Mucosa of stomach (tissue), 1 donor: ENCODE measurements around the gene COL18A1.
"Not testable (repeated sequence)": the region's sequence is repeated elsewhere in the genome, so short reads cannot be mapped to it uniquely, and the experiment has no call there.

Experiments used
- H3K27me3 ChIP-seq: one replicate; pipeline ENCODE4 v1.7.0; 2013; ENCODE audit warnings: mild to moderate bottlenecking, low read length; ENCODE audit not compliant: control insufficient read depth, insufficient read depth
- H3K36me3 ChIP-seq: one replicate; pipeline ENCODE4 v1.7.0; 2013; ENCODE audit warnings: low read length; ENCODE audit not compliant: control insufficient read depth, insufficient read depth
- H3K4me1 ChIP-seq: one replicate; pipeline ENCODE4 v1.7.0; 2013; ENCODE audit warnings: mild to moderate bottlenecking, low read length; ENCODE audit not compliant: control insufficient read depth, insufficient read depth
- H3K4me3 ChIP-seq: one replicate; pipeline ENCODE4 v1.7.0; 2013; ENCODE audit warnings: low read length
- H3K9ac ChIP-seq: one replicate; pipeline ENCODE4 v1.7.0; 2013; ENCODE audit warnings: mild to moderate bottlenecking, low read length, moderate library complexity
- H3K9me3 ChIP-seq: one replicate; pipeline ENCODE4 v1.7.0; 2013; ENCODE audit warnings: mild to moderate bottlenecking, low read length, moderate library complexity; ENCODE audit not compliant: control insufficient read depth
- donor health status: Pancreatic carcinoma.

Gene COL18A1

GRCh38 chr21:45519182-45519581 is 114.2 kb downstream of the COL18A1 start:
- Histone ChIP-seq H3K36me3 (no peaks in the 10 kb centered on the region), H3K9me3 (no peaks in the 10 kb centered on the region), H3K4me3 (no peak overlapping the region), H3K9ac (no peak overlapping the region), H3K4me1 (no peaks in the 10 kb centered on the region), H3K27me3 (no peaks in the 10 kb centered on the region)

DNA sequence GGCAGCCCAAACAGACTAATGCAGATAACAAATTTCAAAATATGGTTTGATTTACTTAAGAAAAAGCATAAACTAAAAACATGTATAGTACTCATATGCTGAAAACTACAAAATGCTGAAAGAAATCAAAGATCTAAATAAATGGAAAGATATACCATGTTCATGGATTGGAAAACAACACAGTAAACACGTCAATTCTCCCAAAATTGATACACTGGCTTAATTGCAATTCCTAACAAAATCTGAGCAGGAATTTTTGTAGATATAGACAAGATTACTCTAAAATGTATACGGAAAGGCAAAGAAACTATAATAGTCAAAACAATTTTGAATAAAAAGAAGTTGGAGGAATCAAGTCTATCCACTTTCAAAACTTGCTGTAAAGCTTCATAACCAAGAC is 116.3 kb downstream of the COL18A1 start:
- no peaks in the 10 kb centered on the region for H3K36me3 ChIP-seq

DNA sequence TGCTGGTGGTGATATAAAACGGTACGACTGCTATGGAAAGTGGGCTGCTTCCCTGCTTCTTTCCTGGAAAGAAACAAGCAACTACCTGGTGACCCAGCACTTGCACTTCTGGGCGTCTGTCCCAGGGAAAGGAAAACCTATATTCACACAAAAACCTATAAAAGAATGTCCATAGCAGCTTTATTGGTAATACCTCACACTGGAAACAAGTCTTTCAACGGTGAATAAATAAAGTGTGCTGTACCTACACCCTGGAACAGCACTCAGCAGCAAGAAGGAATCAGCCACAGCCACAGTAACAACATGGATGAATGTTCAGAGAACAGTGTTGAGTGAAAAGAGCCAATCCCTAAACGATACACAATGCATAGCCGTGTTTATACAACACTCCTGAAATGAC is 117.4 kb downstream of the COL18A1 start:
- Histone ChIP-seq H3K36me3 (no peaks in the 10 kb centered on the region), H3K4me3 (no peak overlapping the region), H3K9ac (no peak overlapping the region), H3K27me3 (no peaks in the 10 kb centered on the region), H3K4me1 (peaks cover 9% of the 10 kb centered on the region), H3K9me3 (no peaks in the 10 kb centered on the region)

More for the DNA sequence above, 116.3 kb downstream of the COL18A1 start:
- Histone ChIP-seq H3K9me3 (no peaks in the 10 kb centered on the region), H3K4me3 (no peak overlapping the region), H3K4me1 (peaks cover 9% of the 10 kb centered on the region), H3K9ac (no peak overlapping the region), H3K27me3 (no peaks in the 10 kb centered on the region)

DNA sequence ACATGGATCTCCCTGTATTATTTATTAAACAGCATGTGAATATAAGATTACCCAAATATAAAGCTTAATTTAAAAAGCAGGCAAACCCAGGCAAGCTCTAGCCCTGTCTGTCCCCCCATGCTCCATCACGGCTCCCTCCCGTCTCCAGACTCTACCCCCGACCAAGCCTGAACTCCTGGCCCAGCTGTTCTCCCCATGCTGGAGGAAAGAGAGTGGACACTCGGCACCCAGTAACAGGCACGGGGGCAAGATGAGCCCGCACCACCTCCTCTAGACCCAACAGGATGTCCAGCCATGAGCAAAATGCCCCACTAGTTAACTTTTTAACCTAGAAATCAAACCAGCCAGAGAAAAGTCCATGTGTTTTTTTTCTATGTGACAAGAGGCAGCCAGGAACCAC is 118.0 kb downstream of the COL18A1 start:
- H3K27me3 ChIP-seq: no peaks in the 10 kb centered on the region
- peaks cover 9% of the 10 kb centered on the region for H3K4me1 ChIP-seq
- H3K9ac ChIP-seq: no peak overlapping the region
- no peak overlapping the region for H3K4me3 ChIP-seq
- no peaks in the 10 kb centered on the region for H3K36me3 ChIP-seq
- H3K9me3 ChIP-seq: no peaks in the 10 kb centered on the region

GRCh38 chr21:45523411-45524101 is 118.6 kb downstream of the COL18A1 start:
- no peaks in the 10 kb centered on the region for H3K36me3 ChIP-seq
- H3K27me3 ChIP-seq: no peaks in the 10 kb centered on the region
- no peak overlapping the region for H3K4me3 ChIP-seq
- H3K9me3 ChIP-seq: no peaks in the 10 kb centered on the region
- peaks cover 9% of the 10 kb centered on the region for H3K4me1 ChIP-seq
- H3K9ac ChIP-seq: no peak overlapping the region

DNA sequence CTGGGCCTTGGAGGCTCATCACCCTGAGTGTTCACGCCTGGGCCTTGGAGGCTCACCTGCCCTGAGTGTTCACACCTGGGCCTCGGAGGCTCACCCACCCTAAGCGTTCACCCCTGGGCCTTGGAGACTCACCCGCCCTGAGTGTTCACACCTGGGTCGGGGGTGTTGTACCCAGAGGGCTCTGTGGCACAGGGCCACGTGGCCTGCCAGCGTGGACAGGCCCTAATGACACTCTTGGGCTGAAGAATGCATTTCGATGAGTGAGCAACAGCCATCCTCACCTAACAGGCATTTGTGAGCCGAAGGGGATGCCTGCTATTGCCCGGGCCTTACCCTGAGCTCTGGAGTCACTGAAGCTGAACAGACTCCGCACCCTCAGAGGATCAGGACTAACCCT is 119.8 kb downstream of the COL18A1 start:
- Histone ChIP-seq H3K9me3 (no peaks in the 10 kb centered on the region), H3K9ac (no peak overlapping the region), H3K4me1 (peaks cover 9% of the 10 kb centered on the region), H3K27me3 (no peaks in the 10 kb centered on the region), H3K36me3 (peaks cover 3% of the 10 kb centered on the region), H3K4me3 (no peak overlapping the region)

DNA sequence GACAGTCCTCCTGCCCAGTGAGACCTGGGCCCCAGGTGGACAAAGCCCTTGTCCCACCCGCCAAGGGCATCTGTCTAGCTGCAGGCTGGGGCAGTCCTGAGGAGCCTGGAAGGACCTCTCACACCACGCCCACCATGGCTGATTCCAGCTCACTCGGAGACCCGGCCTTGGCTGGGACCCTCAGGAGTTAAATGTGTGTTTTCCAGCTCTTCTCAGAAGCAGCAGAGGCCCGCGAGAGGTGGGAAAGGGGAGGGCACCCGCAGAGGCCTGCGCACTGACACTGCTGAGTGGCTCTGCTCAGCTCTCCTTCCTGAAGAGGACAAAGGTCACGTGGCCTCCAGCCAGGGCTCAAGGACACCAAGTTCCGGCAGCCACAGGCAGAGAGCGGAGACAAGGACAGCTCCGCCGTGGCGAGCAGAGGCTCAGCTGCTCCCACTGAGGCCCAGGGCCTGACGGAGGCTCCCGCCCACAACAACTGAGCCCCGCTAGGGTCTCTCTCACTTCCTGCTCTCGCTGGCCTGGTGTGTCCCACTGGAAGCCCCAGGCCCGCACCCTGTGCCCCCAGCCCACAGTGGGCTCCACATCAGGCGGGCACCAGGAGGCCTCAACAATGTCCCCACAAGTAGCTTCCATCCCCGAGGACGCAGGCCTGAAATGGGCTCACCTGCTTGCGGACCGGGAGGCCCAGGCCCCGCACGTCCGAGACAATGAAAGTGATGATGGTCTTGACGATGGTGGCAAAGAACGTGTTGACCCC is 120.4 kb downstream of the COL18A1 start:
- Histone ChIP-seq H3K4me3 (no peak overlapping the region), H3K9ac (peak overlapping the region; percentile 5)

GRCh38 chr21:45525910-45526306 is 120.9 kb downstream of the COL18A1 start:
- H3K4me1 ChIP-seq: peaks cover 9% of the 10 kb centered on the region
- H3K4me3 ChIP-seq: no peak overlapping the region
- H3K9me3 ChIP-seq: no peaks in the 10 kb centered on the region
- no peaks in the 10 kb centered on the region for H3K27me3 ChIP-seq
- H3K9ac ChIP-seq: no peak overlapping the region
- peaks cover 4% of the 10 kb centered on the region for H3K36me3 ChIP-seq

More for the DNA sequence above, 120.4 kb downstream of the COL18A1 start:
- Histone ChIP-seq H3K27me3 (no peaks in the 10 kb centered on the region), H3K9me3 (no peaks in the 10 kb centered on the region), H3K36me3 (peaks cover 4% of the 10 kb centered on the region), H3K4me1 (peaks cover 9% of the 10 kb centered on the region)

DNA sequence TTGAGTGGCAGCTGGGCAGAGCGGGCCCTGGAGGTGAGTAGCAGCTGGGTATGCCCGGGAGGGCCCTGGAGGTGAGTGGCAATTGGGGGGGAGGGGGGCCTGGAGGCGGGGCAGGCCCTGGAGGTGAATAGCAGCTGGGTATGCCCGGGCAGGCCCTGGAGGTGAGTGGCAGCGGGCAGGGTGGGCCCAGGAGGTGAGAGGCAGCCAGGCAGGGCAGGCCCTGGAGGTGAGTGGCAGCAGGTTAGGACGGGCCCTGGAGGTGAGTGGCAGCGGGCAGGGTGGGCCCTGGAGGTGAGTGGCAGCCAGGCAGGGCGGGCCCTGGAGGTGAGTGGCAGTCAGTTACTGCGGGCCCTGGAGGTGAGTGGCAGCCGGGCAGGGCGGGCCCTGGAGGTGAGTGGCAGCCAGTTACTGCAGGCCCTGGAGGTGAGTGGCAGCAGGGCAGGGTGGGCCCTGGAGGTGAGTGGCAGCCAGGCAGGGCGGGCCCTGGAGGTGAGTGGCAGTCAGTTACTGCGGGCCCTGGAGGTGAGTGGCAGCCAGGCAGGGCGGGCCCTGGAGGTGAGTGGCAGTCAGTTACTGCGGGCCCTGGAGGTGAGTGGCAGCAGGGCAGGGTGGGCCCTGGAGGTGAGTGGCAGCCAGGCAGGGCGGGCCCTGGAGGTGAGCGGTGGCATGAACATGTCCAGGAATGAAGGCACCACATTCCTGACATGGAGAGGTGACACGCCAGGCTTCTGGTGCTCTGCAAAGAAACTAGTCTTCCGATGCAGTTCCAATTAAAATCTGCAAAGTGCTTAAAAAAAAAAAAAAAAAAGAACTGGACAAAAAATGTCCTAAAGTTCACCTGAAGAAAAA is 122.4 kb downstream of the COL18A1 start:
- not testable (repeated sequence) for H3K4me1 ChIP-seq, H3K27me3 ChIP-seq, H3K36me3 ChIP-seq, H3K9ac ChIP-seq, H3K4me3 ChIP-seq, H3K9me3 ChIP-seq

DNA sequence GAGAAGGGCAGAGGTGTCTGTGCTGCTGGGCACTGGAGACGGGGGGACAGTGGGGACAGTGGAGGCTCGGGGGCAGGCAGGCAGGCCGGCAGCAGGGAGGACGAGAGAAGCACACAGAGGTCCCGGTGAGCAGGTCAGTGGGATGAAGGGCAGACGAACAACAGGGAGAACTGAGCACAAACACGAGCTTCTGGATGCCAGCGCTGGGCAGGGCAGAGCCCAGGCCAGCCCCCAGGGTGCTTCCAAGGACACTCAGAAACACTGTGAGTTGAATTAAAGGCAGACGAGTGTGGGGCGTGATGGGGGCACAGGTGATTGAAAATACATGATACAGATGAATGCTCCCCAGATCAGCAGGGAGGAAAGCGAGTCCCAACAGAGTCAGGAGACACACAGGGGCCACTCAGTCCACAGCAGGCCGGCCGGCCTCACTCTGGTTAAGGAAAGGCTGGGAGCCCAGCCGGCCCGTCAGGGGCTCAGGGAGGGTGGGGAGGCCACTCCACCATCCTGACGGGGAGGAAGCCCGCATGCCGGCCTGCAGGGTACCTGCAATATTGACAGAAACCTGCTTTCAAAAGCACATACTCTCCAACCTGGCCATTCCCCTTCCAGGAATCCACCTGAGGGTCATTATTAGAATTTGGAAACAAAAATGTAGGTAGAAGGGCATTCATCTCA is 123.2 kb downstream of the COL18A1 start:
- Histone ChIP-seq H3K9ac (no peak overlapping the region), H3K4me3 (no peak overlapping the region), H3K36me3 (peaks cover 4% of the 10 kb centered on the region), H3K27me3 (no peaks in the 10 kb centered on the region), H3K9me3 (no peaks in the 10 kb centered on the region), H3K4me1 (peaks cover 16% of the 10 kb centered on the region)

DNA sequence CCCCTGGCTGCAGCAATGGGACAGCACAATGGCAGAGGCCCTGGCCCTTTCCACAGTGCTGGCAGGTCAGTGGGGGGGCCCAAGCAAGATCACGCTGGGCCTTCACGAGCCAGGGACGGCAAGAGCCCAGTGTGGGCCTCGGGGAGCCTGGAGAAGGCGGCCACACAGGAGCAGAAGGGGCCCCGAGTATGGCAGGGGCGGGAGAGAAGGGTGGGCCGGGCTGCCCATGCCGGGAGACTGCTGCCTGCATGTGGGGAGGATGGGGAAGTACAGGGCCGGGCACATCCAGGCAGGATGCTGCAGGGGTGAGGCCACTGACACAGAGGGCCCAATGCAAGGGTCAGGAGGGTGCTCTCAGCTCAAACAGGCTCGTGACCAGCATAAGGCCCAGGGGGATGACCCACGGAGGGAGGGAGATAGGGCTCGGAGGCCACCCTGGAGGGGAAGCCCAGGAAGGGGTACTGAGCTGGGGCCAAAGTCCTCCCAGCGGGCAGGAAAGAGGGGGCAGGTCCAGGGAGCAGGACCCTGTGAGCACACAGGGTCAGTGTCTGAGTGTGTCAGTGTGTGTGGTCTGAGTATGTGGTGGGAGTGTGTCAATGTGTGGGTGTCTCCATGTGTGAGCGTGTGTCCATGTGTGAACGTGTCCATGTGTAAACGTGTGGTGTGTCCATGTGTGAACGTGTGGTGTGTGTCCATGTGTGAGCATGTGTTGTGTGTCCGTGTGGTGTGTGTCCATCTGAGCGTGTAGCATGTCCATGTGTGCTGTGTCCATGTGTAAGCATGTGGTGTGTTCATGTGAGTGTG is 124.2 kb downstream of the COL18A1 start:
- Histone ChIP-seq H3K4me1 (peaks cover 26% of the 10 kb centered on the region), H3K9ac (no peak overlapping the region), H3K4me3 (no peak overlapping the region), H3K9me3 (no peaks in the 10 kb centered on the region), H3K27me3 (no peaks in the 10 kb centered on the region), H3K36me3 (peaks cover 4% of the 10 kb centered on the region)
